GM18873 (cell line): Measurements from ENCODE around the gene RRP8.

Experiments used
- ATAC-seq: cut with Tn5 transposase; IDR thresholded peaks from one replicate; pipeline ENCODE4 v1.9.1; 2021; ENCODE audit warnings: mild to moderate bottlenecking, moderate library complexity, moderate number of reproducible peaks; ENCODE audit not compliant: unreplicated experiment, low FRiP score

Gene RRP8

DNA sequence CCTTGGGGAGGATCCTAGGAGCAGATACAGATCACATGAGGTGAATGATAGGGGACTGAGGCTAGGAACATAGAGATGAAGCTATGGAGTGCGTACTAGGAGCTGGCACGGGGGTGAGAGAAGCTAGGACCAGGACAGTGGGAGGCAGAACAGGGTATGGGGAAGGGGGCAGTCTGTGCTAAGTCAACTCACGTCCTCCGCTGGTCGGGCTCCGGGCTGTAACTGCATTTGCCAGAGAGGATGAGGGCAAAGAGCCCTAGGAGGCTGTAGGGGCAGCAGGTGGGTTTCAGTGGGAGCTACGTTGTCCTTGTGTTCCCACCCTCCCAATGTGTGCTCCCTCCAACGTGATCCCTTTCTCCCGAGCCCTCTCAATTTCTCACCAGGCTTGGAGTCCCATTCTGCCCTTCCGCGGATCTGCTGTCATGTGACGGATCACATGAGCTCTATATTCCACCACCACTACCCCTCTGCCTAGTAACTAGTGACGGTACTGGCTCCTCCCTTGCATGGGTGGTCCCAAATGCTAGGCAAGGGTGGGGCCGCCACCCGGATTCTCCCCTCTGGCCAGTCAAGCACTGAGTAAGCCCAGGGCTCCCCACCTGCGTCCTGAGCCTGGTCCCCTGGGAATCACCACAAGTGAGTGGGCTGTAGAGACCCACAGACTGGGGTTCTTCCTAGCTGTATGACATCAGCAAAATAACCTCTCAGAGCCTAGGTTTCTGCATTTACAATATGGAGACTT lies 15.8 kb upstream of the RRP8 start, which contains the start of gene TPP1:
Gene TPP1, minus strand, starts transcription at position 419 of the 742 bp plus-strand sequence. Its CDS starts 22 bp downstream, at position 397.
- ATAC-seq = peak; percentile 99

DNA sequence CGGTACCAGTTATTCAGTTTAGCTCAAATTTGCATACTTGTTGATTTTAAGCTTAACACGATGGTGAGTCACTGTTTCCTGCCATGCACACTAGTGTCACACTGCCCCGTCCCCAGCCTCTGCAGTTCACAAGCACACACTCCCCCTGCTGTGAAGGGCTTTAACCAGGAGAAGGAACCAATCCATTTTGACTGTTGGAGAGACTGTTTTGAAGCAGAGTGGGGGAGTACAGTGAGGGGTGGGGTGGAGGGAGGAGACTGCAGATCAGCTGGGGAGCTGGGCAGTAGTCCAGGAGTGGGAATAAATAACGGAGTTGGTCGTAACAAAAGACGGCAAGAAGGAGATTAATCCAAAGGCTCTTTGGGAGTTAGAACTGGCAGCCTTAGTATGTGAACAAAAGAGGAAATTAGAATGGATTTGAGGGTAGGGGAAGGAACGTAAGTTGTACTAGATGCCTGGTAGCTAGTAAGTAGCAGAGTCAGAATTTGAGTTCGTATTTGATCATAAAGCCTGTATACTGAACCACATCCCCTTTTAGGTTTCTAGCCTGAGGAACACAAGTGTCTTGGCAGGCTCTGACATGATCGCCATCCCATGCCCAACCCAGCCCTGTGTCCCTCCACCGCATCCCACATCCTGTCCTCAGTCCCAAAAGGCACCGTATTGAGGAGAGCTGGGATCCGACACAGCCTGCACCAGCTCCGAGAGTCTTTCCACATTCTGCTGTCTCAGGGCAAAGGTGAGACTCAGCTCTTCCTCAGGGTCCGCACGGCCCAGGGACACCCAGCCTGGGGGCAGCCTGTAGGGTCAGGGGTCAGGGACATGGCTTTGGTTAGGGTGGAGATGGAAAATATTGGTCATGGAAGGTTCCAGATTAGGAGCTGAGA lies 14.9 kb upstream of the RRP8 start:
- no peak for ATAC-seq

- ATAC-seq = no peak
These were observed 13.9 kb upstream of the RRP8 start for GRCh38 chr11:6617315-6617781.

GRCh38 chr11:6616596-6617250 lies 13.3 kb upstream of the RRP8 start:
- no peak for ATAC-seq

DNA sequence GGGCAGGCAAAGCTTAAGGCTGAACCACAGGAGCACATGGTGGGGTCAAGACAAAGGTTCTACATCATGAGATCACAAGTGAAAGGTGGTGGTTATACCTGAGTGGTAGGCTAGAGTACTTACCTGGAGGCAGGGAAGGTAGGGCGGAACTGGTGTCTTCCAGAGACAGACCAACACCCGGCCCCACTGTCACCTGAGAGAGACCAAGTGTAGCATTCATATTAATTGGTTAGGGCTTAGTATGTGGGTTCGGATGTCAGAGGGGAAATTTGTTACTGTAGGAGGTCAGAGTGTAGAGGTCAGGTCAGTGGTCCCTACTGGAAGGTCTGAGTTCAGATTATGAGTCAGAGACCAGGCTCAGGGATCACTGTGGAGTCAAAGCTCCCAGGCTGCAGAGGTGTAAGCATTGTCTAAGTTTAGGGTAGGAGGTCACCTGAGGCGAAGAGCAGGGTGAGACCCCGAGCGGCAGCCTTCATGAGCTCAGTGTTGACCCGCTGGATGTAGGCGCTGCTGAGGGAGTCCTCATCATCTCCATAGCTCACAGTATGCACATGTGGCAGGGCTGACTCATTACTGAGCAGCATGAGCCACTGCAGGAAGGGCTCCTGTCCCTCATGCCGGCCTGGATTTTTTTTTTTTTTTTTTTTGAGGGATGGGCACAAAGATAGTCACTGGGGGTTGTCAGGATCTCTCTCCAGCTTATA lies 12.6 kb upstream of the RRP8 start:
- no peak for ATAC-seq

DNA sequence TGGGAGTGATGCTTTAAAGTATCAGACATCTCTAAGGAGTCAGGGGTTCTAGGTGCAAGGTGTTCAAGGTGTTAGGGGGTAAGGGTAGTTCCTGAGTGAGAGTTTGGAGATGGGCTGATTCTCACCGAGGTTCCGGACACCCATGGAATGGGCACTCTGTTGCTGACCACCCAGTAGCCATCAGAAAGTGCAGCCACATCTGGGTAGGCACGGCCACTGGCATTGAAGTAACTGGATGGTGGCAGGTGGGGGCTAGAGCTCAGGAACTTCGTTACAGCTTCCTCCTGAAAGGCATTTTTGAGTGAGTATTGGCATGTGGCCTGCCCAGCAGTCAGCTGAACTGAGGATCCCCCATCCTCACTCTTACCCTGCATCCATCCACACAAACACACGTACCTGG lies 11.6 kb upstream of the RRP8 start:
- ATAC-seq = no peak

DNA sequence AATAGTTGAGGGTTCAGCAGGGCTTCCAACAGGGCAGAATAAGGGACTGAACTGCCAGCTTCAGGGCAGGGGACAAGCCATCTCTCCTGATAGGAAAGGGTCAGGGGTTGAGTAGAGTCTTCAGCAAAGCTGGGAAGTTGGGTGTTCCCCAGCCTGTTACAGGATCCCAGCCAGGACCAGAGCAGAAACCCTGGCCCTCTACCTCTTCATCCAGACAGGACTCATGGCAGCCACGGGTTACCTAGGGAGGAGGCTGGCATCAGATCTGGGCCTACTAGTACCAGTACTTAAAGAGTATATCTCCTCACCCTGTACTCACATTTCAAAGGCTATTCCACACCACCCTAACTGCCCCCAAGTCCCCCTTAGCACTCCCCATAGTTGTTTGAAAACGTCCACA lies 11.0 kb upstream of the RRP8 start:
- no peak for ATAC-seq

- ATAC-seq = no peak
These were observed 10.1 kb upstream of the RRP8 start for GRCh38 chr11:6613496-6613895.

- peak; percentile 81 for ATAC-seq
These were observed 9.0 kb upstream of the RRP8 start, which contains the start of gene TAF10 for GRCh38 chr11:6612213-6613041. TSS of gene TAF10 (minus strand) at chr11:6612216. CDS start at chr11:6612189, 27 bp downstream.

DNA sequence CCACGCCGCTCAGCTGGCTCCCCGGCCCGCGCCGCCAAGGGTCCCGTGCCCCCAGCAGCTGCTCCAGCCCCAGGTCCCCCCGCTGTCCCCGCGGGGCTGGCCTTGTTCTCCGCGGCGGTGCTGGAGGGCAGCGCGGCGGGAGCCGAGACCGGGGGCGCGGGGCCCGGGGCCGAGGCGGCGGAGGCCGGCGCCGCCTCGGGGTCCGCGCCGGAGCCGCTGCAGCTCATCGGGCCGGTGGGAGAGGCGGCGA lies 8.5 kb upstream of the RRP8 start:
- no peak for ATAC-seq

- no peak for ATAC-seq
These were observed 7.9 kb upstream of the RRP8 start for GRCh38 chr11:6611092-6611962.

- ATAC-seq = no peak
These were observed 7.2 kb upstream of the RRP8 start for GRCh38 chr11:6610591-6610990.

- no peak for ATAC-seq
These were observed 6.1 kb upstream of the RRP8 start for GRCh38 chr11:6609502-6610015.

DNA sequence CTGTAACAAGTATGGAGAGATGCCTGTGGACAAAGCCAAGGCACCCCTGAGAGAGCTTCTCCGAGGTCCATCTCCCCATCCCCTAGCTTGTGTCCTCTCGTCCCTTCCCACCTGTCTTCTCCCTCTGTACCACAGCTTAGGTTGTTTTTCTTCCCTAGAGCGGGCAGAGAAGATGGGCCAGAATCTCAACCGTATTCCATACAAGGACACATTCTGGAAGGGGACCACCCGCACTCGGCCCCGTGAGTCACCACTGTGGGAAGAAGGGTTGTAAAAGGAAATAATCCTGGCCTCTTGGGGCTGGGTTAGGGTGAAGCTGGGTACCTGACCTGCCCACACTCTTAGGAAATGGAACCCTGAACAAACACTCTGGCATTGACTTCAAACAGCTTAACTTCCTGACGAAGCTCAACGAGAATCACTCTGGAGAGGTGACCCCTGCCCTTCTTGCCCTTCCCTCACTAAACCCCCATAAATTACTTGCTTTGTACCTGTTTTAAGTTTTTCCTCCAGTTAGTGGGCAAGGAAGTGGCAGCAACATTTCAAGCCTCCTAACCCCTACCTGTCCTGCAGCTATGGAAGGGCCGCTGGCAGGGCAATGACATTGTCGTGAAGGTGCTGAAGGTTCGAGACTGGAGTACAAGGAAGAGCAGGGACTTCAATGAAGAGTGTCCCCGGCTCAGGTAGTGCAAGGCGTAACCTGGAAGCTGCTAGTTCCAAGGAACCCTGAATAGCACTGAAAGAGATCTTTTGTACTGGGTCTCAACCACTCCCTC lies 5.5 kb upstream of the RRP8 start:
- no peak for ATAC-seq

GRCh38 chr11:6608011-6608410 lies 4.6 kb upstream of the RRP8 start:
- ATAC-seq = no peak

- no peak for ATAC-seq
These were observed 3.9 kb upstream of the RRP8 start for GRCh38 chr11:6607190-6607795.

- ATAC-seq = peak; percentile 50
These were observed 3.2 kb upstream of the RRP8 start for GRCh38 chr11:6606471-6607189.
